HG02759 (cell line): ENCODE results near the gene KLC4.
A peak's percentile ranks its signal among the peaks of the same experiment; 100 is the strongest.
"Not testable (repeated sequence)": the region's sequence is repeated elsewhere in the genome, so short reads cannot be mapped to it uniquely, and the experiment has no call there.

ENCODE experiments used
- ATAC-seq: cut with Tn5 transposase; IDR thresholded peaks from one replicate; pipeline ENCODE4 v1.9.1; 2021; ENCODE audit warnings: mild to moderate bottlenecking, moderate library complexity; ENCODE audit not compliant: unreplicated experiment

Gene KLC4

DNA sequence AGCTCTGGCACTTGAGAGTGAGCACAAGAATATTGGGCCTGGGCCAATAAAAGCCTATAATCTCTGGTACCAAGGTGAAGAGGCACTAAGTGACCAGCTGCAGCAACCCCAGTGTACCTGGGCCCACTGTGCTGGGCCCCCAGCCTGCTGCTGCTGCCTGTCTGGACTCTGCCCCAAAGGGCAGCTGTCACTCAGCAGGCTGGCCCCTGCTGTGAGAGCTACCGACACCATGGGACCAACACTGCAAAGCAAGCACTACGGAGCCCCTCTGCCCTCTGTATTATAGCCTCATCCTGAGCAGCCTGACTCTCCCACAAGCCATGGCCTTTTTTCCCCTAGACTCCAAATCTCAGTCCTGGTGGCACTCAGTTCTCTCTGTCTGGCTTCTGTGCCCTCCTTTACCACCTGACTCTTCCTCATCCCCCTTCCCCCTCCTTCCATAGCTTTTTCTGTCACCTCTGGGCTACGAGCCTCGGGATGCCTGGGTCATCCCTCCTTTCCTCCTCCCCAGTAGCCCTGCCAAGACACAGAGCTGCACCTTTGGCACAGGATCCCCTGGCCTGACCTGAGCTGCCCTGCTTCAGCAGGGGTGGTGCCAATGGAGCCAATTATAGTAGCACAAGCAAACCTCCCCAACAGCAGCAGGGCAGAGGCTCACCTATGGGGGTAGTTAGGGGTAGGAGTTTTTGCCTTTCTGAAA is 23.8 kb upstream of the KLC4 start:
- ATAC-seq, result no peak

DNA sequence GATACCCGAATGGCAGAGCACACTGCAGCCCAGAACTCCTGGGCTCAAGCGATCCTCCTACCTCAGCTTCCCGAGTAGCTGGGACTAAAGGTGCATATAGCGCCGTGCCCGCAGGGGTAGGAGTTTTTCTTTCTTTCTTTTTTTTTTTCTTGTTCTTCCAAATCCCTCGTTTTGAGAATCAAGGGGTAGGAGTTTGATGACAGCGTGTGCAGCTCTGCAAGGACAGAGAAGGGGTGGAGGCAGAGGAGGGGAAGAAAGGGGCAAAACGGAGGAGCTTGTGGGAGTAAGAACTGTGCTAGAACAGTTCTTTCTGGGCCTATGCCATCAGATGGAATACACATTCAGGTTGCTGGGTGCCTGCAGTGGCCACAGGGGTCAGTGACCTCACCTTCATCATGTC is 22.7 kb upstream of the KLC4 start:
- no peak for ATAC-seq

DNA sequence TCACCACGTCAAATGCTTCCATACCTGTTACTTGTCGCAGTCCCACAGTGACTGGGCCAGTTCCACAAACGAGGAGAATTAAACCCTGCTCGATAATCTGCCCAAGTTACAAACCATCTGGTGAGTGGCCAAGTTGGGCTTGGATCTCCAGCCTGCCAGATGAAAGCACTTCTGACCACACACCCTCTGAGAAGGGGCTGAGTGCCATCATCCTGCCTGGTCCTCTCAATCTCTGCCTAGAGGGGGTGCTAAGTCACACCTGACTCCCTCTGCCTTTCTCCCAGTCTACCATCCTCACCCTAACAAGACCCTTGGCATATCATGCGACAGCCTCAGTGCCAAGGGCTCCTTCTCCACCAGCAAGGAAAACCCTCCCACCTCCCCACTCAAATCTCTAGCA is 22.2 kb upstream of the KLC4 start:
- no peak for ATAC-seq

DNA sequence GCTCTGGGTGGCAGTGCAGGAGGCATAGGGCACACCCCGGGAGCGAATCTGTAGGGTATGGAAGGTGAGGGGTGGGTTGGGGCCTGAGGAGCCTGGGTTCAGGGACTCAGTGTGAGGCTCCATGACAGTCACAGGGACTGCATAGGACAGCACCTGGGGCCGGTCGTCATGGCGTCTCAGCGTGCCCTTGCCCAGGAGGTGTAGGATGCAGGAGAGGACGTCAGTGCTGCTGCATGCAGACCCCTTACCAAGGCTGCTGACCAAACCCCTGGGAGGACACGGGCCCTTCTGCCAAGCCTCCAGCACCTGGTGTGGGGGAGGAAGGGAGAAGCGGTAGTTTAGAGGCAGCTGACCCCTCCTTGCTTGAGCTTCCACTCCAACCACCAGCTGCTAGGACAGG is 21.7 kb upstream of the KLC4 start:
- no peak for ATAC-seq

DNA sequence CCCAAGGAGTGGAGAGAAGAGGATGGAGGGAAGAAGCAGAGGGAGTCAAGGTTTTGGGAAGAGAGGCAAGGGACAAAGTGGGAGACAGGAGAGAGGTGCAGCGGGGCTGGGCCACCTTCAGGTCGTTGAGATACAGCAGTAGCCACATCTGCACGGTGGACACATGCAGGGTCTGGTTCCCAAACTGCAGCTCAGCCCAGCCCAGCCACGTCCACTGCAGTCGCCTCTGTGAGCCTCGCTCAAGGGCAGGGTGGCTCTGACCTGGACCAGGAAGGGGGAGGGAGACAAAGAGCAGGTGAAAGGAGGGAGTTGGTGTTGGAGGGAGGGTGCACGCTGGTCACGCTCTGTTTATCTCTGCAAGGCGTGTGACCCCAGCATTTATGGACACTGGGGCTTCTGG is 20.7 kb upstream of the KLC4 start:
- ATAC-seq, result no peak

DNA sequence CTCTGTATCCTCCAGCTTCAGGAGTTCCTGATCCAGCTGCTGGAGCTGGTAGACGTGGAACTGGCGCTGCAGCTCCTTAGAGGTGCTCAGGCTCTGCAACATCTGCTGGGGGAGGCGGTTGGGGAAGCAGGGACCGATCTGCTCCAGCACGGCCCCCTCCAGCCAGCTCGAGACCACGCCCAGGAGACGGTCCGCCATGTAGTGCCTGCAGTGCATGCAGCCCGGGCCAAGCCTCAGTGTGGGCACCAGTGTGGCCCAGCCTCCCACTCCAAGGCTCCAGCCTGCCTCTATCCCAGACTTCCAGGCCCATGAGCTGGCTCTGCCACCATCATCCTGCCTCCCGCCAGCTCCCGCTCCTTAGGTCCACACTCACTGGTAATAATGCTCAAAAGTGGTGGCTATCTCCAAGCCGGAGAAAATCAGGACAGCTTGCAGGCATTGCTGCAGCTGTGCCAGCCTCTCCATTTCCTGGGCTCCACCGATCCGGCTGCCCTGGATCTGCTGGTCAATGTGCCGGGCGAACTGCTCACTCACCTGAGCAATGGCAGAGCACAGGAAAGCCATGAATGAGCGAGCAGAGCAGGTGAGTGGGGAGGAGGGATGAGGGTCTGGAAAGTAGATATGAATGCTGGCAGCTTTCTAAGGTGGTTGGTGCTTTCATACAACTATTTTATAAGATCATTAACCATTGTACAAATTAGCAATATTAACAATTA is 18.7 kb upstream of the KLC4 start:
- no peak for ATAC-seq

DNA sequence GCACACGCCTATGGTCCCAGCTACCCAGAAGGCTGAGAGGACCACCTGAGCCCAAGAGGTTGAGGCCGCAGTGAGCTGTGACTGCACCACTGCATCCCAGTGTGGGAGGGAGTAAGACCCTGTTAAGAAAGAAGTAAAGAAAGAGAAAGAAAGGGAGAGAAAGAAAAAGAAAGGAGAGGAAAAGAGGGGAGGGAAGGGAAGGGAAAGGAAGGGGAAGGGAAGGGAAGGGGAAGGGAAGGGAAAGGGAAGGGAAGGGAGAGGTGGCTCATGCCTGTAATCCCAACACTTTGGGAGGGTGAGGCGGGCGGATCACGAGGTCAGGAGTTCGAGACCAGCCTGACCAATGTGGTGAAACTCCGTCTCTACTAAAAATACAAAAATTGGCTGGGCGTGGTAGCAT is 18.0 kb upstream of the KLC4 start:
- not testable (repeated sequence) for ATAC-seq

DNA sequence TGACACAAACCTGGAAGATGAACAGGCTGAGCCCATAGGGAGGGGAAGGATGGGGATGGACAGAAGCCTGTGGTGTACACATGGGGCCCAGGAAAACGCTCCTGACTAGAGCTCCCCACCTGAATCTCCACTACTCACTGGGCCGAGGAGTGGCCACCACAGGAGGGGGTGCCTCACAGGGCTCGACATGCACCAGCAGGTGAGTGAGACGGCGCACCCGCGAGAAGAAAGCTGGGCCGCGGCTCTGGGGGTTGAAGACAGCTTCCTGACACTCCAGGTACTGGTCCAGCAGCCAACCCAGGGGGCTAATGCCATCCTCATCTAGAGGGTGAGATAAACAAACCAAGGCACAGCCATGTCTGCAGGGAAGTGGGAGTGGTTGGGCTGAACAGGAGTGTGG is 16.1 kb upstream of the KLC4 start:
- no peak for ATAC-seq

DNA sequence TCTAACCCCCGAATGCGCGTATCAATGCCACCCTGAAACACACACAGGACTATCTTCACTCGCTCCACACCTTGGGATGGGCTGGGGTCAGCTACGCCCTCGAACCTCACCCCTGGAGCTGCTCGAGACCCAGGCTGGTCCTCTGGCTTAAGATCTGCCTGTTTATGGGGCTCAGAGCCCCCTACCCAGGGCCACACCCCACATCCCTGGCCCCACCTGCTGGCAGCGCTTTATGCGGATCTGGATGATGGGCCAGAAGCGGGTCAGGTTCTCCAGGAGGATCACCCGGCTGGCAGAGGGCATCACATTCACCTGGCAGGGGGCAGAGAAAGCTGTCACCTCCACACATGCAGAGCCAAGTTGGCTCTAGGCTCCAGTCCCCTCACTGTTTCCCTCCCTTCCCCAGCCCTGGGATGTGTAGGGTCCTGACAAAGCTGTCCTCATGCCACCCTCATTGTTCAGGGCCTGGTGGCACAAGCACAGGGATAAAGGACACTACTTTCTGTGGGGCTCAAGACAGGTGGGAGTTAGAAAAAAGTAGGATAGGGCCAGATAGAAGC is 14.0 kb upstream of the KLC4 start:
- no peak for ATAC-seq

DNA sequence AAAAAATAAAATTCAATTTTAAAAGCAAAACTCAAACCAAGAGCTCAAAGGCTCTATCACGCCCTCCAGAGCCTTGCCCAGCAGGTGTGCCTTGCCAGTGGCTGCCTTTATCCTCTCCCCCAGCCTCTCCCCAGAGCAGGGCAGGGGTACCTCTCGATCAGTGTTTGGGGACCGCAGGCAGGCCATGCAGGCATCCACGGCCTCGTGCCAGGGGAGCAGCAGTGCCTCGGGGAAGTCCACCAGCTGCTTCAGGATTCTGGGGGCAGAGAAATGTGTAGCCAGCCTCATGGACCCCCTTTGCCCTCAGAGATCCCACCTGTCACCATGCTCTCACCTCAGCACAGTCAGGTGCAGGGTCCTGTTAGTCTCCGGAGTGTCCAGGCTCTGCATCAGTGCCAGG is 11.4 kb upstream of the KLC4 start:
- ATAC-seq, result no peak

DNA sequence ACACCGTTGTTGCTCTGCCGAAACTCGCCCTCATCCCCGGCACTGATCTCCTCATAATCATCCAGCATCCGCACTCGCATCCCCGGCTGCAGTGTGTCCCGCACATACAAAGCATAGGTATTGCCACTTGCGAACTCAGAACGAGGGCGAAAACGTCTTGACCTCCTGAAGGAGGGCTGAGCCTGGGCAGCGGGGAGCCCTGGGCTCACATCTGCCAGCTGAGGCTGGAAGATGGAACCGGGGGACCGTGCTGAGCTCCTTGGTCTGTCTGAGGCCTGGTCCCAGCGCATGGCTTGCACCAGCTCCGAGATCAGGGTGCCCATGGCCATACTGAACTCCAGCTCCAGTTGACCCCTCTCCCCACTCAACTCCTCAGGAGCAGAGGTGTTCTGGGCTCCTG is 8.4 kb upstream of the KLC4 start:
- ATAC-seq, result no peak

DNA sequence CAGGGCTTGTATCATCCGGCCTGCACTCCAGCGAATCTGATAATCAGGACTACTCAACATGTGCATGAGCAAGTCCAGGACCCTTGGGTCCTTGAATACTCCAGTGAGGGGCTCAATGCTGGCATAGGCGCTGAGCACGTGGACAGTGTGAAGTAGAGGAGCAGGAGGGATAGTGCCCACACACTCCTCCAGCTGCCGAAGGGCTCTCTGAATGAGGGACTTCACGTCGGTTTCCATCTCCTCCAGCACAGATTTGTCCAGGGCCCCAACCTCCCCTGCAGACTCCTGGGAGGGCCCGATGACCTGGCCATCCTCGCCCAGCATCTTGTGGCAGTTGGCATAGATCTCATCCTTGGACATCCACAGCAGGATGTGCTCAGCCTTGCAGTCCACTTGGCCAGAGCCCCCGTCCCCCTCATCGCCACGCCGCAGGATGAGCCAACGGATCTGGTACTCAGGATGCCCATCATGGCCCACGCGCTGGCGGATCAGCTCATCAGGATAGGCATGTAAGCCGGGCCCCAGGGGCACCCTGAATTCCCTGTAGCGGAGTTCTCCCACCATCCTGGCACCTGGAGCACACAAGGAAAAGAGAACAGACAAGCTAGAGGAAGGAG is 7.1 kb upstream of the KLC4 start:
- no peak for ATAC-seq

DNA sequence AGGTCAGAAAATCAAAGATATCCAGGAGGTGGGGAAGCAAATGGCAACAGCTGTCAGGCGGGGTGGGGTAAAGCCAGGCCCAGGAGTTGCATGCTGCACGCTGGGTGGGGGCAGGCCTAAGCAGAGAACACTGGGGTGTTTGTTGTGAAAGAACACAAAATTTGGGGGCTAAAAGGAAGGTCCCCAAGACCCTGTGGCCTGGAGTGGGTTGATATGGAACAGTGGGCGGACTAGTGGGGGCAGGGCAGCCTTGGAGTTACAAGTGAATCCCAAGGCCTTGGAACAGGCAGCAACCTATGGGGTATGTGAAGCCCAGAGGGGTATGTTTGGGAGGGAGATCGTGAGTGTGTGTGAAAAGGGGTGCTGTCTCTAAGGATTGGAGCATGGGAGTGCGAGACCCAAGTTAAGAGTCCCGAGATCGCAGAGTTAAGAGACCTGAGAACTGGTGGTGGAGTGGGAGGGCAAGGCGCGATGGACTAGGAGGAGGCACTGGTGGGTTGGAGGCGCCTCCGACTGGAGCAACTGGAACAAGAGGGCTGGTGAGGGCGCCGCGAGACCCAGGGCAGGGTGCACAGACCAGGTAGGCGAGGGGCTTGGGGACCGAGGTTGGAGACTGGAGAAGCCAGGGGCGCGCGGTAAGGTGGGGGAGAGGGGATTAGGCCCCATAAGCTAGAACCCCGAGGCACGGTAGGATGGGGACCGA is 6.4 kb upstream of the KLC4 start:
- peak; percentile 10 for ATAC-seq

DNA sequence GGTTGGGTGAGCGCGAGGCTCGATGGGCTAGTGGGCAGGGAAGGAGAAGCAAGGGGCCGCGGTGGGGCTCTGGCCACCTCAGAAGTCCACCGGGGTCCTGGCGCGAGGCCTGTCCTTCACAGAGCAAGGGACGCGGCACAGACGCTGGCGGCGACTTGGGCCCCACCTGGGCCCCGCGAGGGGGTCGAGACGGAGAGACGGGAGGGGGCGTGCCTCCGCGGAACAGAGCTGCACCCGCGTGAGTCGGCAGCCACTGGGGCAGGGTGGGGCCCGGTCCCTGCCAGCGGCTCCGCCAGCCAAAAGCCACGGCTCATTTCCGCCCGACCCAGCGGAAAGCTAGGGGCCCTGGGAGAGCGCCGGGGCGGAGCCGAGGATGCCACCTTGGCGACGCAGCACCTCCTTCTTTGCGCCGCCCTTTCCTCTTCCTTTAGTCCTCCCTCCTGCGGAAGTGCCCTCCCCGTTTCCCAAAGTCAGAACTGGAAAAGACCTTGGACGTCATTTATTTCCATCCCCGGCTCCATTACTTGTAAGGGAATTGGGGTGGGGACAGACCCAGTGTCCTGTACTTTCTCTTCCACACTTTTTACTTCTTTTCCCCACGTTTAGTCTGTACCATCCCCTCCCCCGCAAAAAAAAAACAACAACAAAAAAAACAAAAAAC is 5.8 kb upstream of the KLC4 start, which contains the start of gene CUL7:
Gene CUL7 (minus strand): TSS at position 307 of the 661 bp plus-strand sequence. CDS start 1,063 bp downstream, outside the sequence.
- ATAC-seq, result peak; percentile 96

DNA sequence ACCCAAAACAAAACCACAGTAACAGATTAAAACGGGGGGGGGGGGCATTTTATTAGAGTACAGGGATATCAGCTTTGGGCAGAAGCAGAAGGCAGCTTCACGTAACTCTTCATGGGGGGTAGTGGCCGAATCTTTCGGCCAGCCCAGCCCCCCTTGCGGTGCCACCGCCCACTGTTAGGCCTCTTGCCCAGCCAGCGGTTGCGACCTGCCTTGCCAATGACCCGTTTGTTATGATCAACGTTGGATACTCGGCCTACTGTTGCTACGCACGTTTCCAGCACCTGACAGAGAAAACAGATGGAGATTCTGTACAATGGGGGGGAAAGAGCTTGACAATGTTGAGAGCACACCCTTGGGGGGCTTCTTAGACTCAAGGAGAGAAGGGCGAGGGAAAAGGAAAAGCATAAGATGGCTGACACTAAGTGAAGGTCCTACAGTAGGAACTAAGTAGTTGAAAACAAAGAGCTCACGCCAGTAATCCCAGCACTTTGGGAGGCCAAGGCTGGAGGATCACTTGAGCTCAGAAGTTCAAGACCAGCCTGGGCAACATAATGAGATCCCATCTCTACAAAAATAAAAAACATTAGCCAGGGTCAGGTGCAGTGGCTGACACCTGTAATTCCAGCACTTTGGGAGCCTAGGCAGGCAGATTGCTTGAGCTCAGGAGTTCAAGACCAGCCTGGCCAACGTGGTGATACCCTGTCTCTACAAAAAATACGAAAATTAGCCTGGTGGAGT is 5.1 kb upstream of the KLC4 start:
- ATAC-seq, result no peak

DNA sequence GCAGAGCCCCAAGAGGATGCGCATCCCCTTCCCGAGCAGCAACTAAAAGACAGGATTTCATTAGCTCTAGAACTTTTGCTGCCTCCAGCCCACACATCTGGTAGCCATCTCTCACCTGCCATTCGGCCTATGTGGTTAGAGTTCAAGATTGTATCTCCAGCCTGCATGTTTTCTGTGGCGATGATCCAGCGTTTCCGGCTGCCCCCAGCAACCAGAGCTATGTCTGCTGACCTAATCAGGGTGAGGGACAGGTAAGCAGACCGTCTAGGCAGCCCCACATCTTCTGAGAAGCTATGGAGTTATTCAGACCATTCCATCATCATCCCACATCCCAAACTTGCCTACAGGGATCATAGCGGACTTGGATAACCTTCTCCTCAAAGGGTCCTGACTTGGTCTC is 3.5 kb upstream of the KLC4 start:
- no peak for ATAC-seq

DNA sequence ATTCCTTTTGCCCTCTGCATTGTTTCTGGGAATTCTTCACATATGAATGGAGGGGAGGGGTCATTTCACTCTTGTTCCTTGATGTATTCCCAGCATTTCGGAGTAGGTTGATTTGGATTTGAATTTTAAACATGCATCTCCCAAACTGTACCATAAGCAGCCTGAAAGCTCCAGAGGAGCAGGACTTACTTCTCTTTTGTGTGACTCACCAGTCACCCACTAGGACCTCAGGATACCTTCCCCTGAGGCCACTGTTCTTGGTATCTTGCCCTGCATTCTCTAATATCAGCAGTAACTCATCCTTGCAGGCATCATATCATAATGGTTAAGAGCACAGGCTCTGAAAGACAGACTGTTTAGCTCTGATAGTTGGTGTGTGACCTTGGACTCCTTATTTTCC is 900 bp upstream of the KLC4 start:
- no peak for ATAC-seq

DNA sequence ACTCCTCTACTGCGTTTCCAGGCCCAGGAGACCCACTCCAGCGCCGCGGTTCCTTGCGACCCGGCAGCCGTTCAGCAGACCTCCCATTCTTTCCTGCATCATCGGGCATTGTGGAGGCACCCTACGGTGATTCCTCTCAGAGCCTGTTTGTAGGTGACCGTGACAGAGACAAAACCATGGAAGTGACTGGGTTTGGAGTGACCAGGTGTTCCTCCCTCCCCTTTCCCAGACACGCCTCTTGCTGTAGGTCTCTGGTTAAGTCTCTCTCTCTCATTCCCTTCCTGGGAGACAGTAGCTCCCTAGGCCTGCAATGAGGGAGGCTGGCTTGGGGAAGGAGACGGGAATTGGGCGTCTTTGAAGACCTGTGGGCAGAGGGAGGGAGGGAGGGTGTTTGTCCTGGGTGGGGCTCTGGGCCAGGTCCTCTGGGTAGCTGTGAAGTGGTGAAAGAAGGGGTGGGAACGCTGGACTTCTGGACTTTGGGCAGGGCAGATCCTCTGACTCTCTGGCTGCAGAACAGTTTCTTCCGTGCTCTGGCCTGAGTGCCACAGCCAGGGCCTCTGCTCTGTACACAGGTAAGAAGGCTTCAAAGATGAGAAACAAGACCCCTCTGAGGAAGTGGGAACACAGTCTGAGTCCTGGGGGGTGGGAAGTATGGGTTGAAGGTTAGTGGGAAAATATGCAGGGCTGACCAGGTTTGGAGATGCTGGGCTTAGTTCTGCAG is 763 bp downstream of the KLC4 start:
- ATAC-seq, result no peak
